Transverse colon (tissue), 4 donors: ENCODE measurements around the gene UNC93B1.
A peak's percentile ranks its signal among the peaks of the same experiment; 100 is the strongest.
"Not testable (repeated sequence)": the region's sequence is repeated elsewhere in the genome, so short reads cannot be mapped to it uniquely, and the experiment has no call there.

Source experiments
- CTCF ChIP-seq, 5 experiments: fragments of 200-600 bp in 3 of 5; fragments of 450-650 bp in 2 of 5; sonication (generic) in 3 of 5; IDR thresholded peaks; 1 replicate in 2 of 5; 2 replicates in 3 of 5; pipeline ENCODE4 v1.5.1; 2016 to 2017; ENCODE audit warnings: antibody characterized with exemption in 5 of 5, inconsistent platforms in 3 of 5, mild to moderate bottlenecking in 2 of 5, moderate library complexity in 1 of 5
- EP300 ChIP-seq: sonication (generic); formaldehyde crosslinking; IDR thresholded peaks from one replicate; pipeline ENCODE4 v1.6.1; 2017; ENCODE audit warnings: antibody characterized with exemption, low read depth
- POLR2A ChIP-seq: fragments of 450-650 bp; IDR thresholded peaks from one replicate; pipeline ENCODE4 v1.6.1; 2016; ENCODE audit warnings: antibody characterized with exemption, mild to moderate bottlenecking, moderate library complexity
- POLR2AphosphoS5 ChIP-seq, 3 donors: sonication (generic); formaldehyde crosslinking; IDR thresholded peaks; one replicate each; pipeline ENCODE4 v1.6.1; 2016; ENCODE audit warnings: antibody characterized with exemption in 3 of 3

- not testable (repeated sequence) for TF ChIP-seq EP300; POLR2AphosphoS5 (IDR thresholded peaks at IDR 0.05); POLR2A
- TF ChIP-seq CTCF (IDR thresholded peaks at IDR 0.05) = peak; percentile 50 to 83 (median 68)
These were observed 10.1 kb downstream of the UNC93B1 start for GRCh38 chr11:67993821-67994220.
